IMR-90 (cell line): ENCODE results near the gene CLEC2A. TPM values are rescaled to one million over a fixed set of nuclear protein-coding genes. Genes with fewer than 3 reads are reported as not detected.

Experiments used
- ATAC-seq: fragments of 200-7000 bp; cut with Tn5 transposase; 2 replicates; pipeline ENCODE4 v1.9.1; 2020; ENCODE audit warnings: low read depth, mild to moderate bottlenecking, moderate library complexity
- BruUV-seq: library from RNA; stranded (reverse); fragments of 400-500 nt; replicated peaks from 2 replicates; lab custom pipeline; 2021; lab: Mats Ljungman, UMichigan
- CTCF ChIA-PET: fragments of 300-600 bp; formaldehyde crosslinking; extraction: SDS; loops from one replicate; lab custom pipeline; 2021; ENCODE audit warnings: antibody characterized with exemption; lab: Yijun Ruan, JAX
- POLR2A ChIA-PET: fragments of 300-600 bp; sonication (Branson Sonifier 250); formaldehyde crosslinking; loops from one replicate; lab custom pipeline; 2022; ENCODE audit warnings: antibody characterized with exemption; ENCODE audit not compliant: unreplicated experiment; lab: Charles Lee
- DNase-seq: peaks from one replicate; pipeline ENCODE4 v3.0.0; 2013
- H2AFZ ChIP-seq: replicated peaks from 2 replicates; pipeline ENCODE3; 2013; ENCODE audit warnings: low read length, mild to moderate bottlenecking; ENCODE audit not compliant: poor library complexity
- H2AK5ac ChIP-seq: 2 replicates; pipeline ENCODE4 v1.6.1; 2013; ENCODE audit warnings: low read depth, low read length, inconsistent platforms
- H2AK9ac ChIP-seq: replicated peaks from 2 replicates; pipeline ENCODE3; 2013; ENCODE audit warnings: mild to moderate bottlenecking, low read depth, low read length, moderate library complexity; ENCODE audit not compliant: poor library complexity
- H2BK120ac ChIP-seq: 2 replicates; pipeline ENCODE4 v1.6.1; 2013; ENCODE audit warnings: low read depth, low read length, inconsistent platforms
- H2BK15ac ChIP-seq: 3 replicates; pipeline ENCODE4 v1.6.1; 2013; ENCODE audit warnings: low read depth, low read length, inconsistent platforms
- H2BK20ac ChIP-seq: 2 replicates; pipeline ENCODE4 v1.6.1; 2013; ENCODE audit warnings: low read depth, mild to moderate bottlenecking, inconsistent platforms, low read length, moderate library complexity
- H2BK5ac ChIP-seq: 2 replicates; pipeline ENCODE4 v1.6.1; 2013; ENCODE audit warnings: mild to moderate bottlenecking, low read depth, low read length, inconsistent platforms; ENCODE audit not compliant: poor library complexity, severe bottlenecking
- H3K14ac ChIP-seq: replicated peaks from 2 replicates; pipeline ENCODE4 v1.6.1; 2013; ENCODE audit warnings: low read depth, low read length, inconsistent platforms
- H3K18ac ChIP-seq: 2 replicates; pipeline ENCODE4 v1.6.1; 2013; ENCODE audit warnings: low read depth, low read length, control low read depth
- H3K23ac ChIP-seq: 2 replicates; pipeline ENCODE4 v1.6.1; 2013; ENCODE audit warnings: low read depth, low read length, inconsistent platforms
- H3K27ac ChIP-seq: 2 replicates; pipeline ENCODE4 v1.5.1; 2013; ENCODE audit warnings: mild to moderate bottlenecking, control low read depth, low read length; ENCODE audit not compliant: insufficient read depth
- H3K27me3 ChIP-seq: 2 replicates; pipeline ENCODE4 v1.6.1; 2013; ENCODE audit warnings: low read length; ENCODE audit not compliant: control insufficient read depth, insufficient read depth
- H3K36me3 ChIP-seq: 2 replicates; pipeline ENCODE4 v1.6.1; 2013; ENCODE audit warnings: low read length, mixed read lengths; ENCODE audit not compliant: control insufficient read depth, insufficient read depth
- H3K4ac ChIP-seq: 2 replicates; pipeline ENCODE4 v1.6.1; 2013; ENCODE audit warnings: low read depth, low read length, inconsistent platforms
- H3K4me1 ChIP-seq: 2 replicates; pipeline ENCODE4 v1.6.1; 2013; ENCODE audit warnings: low read length, mixed read lengths; ENCODE audit not compliant: control insufficient read depth, insufficient read depth
- H3K4me2 ChIP-seq: 2 replicates; pipeline ENCODE4 v1.6.1; 2013; ENCODE audit warnings: low read depth, mild to moderate bottlenecking, control low read depth, low read length, moderate library complexity
- H3K4me3 ChIP-seq: 2 replicates; pipeline ENCODE4 v1.5.1; 2013; ENCODE audit warnings: low read depth, mild to moderate bottlenecking, control low read depth, low read length, moderate library complexity; ENCODE audit not compliant: insufficient read depth
- H3K56ac ChIP-seq: 2 replicates; pipeline ENCODE4 v1.6.1; 2013; ENCODE audit warnings: low read length, inconsistent platforms; ENCODE audit not compliant: insufficient read depth; ENCODE audit errors: extremely low read depth
- H3K79me1 ChIP-seq, 2 experiments: 2 replicates each; pipeline ENCODE4 v1.6.1; 2013; ENCODE audit warnings: low read length in 2 of 2, inconsistent platforms in 1 of 2, low read depth in 1 of 2
- H3K9ac ChIP-seq: 2 replicates; pipeline ENCODE4 v1.6.1; 2013; ENCODE audit warnings: low read depth, low read length, control low read depth
- H3K9me1 ChIP-seq: 2 replicates; pipeline ENCODE4 v1.6.1; 2013; ENCODE audit warnings: low read length, inconsistent platforms; ENCODE audit not compliant: insufficient read depth
- H3K9me3 ChIP-seq: 2 replicates; pipeline ENCODE4 v1.6.1; 2013; ENCODE audit warnings: low read length; ENCODE audit not compliant: control insufficient read depth, insufficient read depth
- H4K20me1 ChIP-seq: 2 replicates; pipeline ENCODE4 v1.6.1; 2013; ENCODE audit warnings: low read length, inconsistent platforms; ENCODE audit not compliant: insufficient read depth
- H4K5ac ChIP-seq: 2 replicates; pipeline ENCODE4 v1.6.1; 2013; ENCODE audit warnings: mild to moderate bottlenecking, low read depth, low read length, control low read depth
- H4K8ac ChIP-seq, 2 experiments: 2 replicates each; pipeline ENCODE4 v1.6.1; 2013; ENCODE audit warnings: low read depth in 2 of 2, low read length in 2 of 2, control low read depth in 1 of 2, inconsistent platforms in 1 of 2
- H4K91ac ChIP-seq: 2 replicates; pipeline ENCODE4 v1.6.1; 2013; ENCODE audit warnings: low read depth, low read length, inconsistent platforms; ENCODE audit not compliant: insufficient read depth
- BHLHE40 ChIP-seq: fragments of 150-350 bp; IDR thresholded peaks from 2 replicates; pipeline ENCODE4 v1.6.1; 2016; ENCODE audit warnings: mild to moderate bottlenecking, low read depth, low read length
- CEBPB ChIP-seq: IDR thresholded peaks from 2 replicates; pipeline ENCODE4 v1.6.1; 2012; ENCODE audit warnings: low read depth, low read length, improper control_type of control experiment
- CHD1 ChIP-seq: IDR thresholded peaks from 2 replicates; pipeline ENCODE4 v1.6.1; 2012; ENCODE audit warnings: low read depth, low read length, improper control_type of control experiment
- CTCF ChIP-seq: conservative IDR thresholded peaks from 2 replicates; pipeline ENCODE4 v1.5.1; 2012; ENCODE audit warnings: mild to moderate bottlenecking, low read depth, low read length, improper control_type of control experiment
- ELK1 ChIP-seq: fragments of 150-350 bp; IDR thresholded peaks from 2 replicates; pipeline ENCODE4 v1.6.1; 2016; ENCODE audit warnings: low read depth, mild to moderate bottlenecking, low read length, moderate library complexity, borderline replicate concordance
- FOS ChIP-seq: fragments of 150-350 bp; IDR thresholded peaks from 2 replicates; pipeline ENCODE4 v1.6.1; 2016; ENCODE audit warnings: low read depth, low read length
- MAFK ChIP-seq: IDR thresholded peaks from 2 replicates; pipeline ENCODE4 v1.6.1; 2012; ENCODE audit warnings: low read depth, low read length, improper control_type of control experiment
- MAZ ChIP-seq: IDR thresholded peaks from 2 replicates; pipeline ENCODE4 v1.6.1; 2012; ENCODE audit warnings: low read depth, mild to moderate bottlenecking, low read length, improper control_type of control experiment, moderate library complexity, borderline replicate concordance
- MXI1 ChIP-seq: IDR thresholded peaks from 2 replicates; pipeline ENCODE4 v1.6.1; 2012; ENCODE audit warnings: low read depth, mild to moderate bottlenecking, low read length, moderate library complexity, borderline replicate concordance
- NFE2L2 ChIP-seq: fragments of 150-350 bp; IDR thresholded peaks from 2 replicates; pipeline ENCODE4 v1.6.1; 2016; ENCODE audit warnings: low read depth, mild to moderate bottlenecking, low read length
- POLR2A ChIP-seq: IDR thresholded peaks from 2 replicates; pipeline ENCODE4 v1.6.1; 2012; ENCODE audit warnings: mild to moderate bottlenecking, low read depth, low read length
- RAD21 ChIP-seq: IDR thresholded peaks from 2 replicates; pipeline ENCODE4 v1.6.1; 2012; ENCODE audit warnings: low read length, improper control_type of control experiment
- RCOR1 ChIP-seq: IDR thresholded peaks from 2 replicates; pipeline ENCODE4 v1.6.1; 2012; ENCODE audit warnings: mild to moderate bottlenecking, low read length, improper control_type of control experiment; ENCODE audit not compliant: insufficient replicate concordance
- RFX5 ChIP-seq: IDR thresholded peaks from 2 replicates; pipeline ENCODE4 v1.8.0; 2012; ENCODE audit warnings: low read depth, mild to moderate bottlenecking, low read length, moderate library complexity
- SMC3 ChIP-seq: fragments of 150-350 bp; IDR thresholded peaks from 2 replicates; pipeline ENCODE4 v1.6.1; 2016; ENCODE audit warnings: low read depth, mild to moderate bottlenecking, antibody characterized with exemption, low read length, moderate library complexity
- WGBS, 2 experiments: methylation state at CpG; one replicate each; pipeline versions ENCODE4 v1.1.5 to v1.1.7; 2013; ENCODE audit warnings: missing lambda C conversion rate in 2 of 2; ENCODE audit not compliant: insufficient read length in 1 of 2; ENCODE audit errors: extremely low coverage in 2 of 2; 5-methylcytosine and 5-hydroxymethylcytosine counted together
- dilution Hi-C: fragments of 300-500 bp; cut with HindIII; formaldehyde crosslinking; loops from one replicate; pipeline ENCODE4 v1.14.3; 2018; ENCODE audit warnings: low sequenced_read_pairs; ENCODE audit not compliant: unreplicated experiment
- in situ Hi-C: fragments of 300-500 bp; cut with MboI; formaldehyde crosslinking; loops from 3 replicates; pipeline ENCODE4 v1.14.3; 2019; ENCODE audit warnings: low sequenced_read_pairs, inconsistent platforms, mixed read lengths
- intact Hi-C: fragments of 100-400 bp; cut with micrococcal nuclease; formaldehyde crosslinking; loops from 2 replicates; pipeline ENCODE4 v1.10.0; 2022
- polyA plus RNA-seq, 3 experiments: library from polyadenylated mRNA; depleted of rRNA; stranded (reverse); fragments of >200 nt; gene quantifications; 2 replicates each; pipeline ENCODE4 v1.2.3, GENCODE V29; 2012; ENCODE audit warnings: low replicate concordance in 1 of 3
- total RNA-seq: library from RNA; depleted of rRNA; stranded (reverse); fragments of >200 nt; gene quantifications from 2 replicates; pipeline ENCODE4 v1.2.3, GENCODE V29; 2012
- TF ChIP-seq, protein P1 (sequence below): fragments of 150-350 bp; IDR thresholded peaks from 2 replicates; pipeline ENCODE4 v1.6.1; 2017; ENCODE audit warnings: mild to moderate bottlenecking, antibody characterized with exemption, low read length, low read depth

CLEC2A gene
- total and polyA plus RNA-seq, 2 of the 4 experiments (the other 2 are of a cell fraction) = not detected

GRCh38 chr12:9975614-9976013 is 43.4 kb upstream of the CLEC2A start:
- Histone ChIP-seq H2BK15ac (no peak overlapping the region), H3K9me3 (no peaks in the 10 kb centered on the region; the same call in 1 of the 2 replicates), H2BK120ac (no peak overlapping the region), H3K18ac (no peak overlapping the region), H3K79me1 (no peaks in the 10 kb centered on the region), H4K8ac (no peak overlapping the region), H3K9ac (no peak overlapping the region), H4K5ac (no peak overlapping the region), H4K91ac (no peak overlapping the region), H2BK20ac (no peak overlapping the region), H2AK5ac (no peak overlapping the region), H3K27ac (no peak overlapping the region), H2AK9ac (no peak overlapping the region), H3K4me2 (no peak overlapping the region), H3K4me3 (no peak overlapping the region), H3K27me3 (peaks cover 3% of the 10 kb centered on the region; the same call in 1 of the 2 replicates), H3K56ac (no peak overlapping the region), H3K23ac (no peak overlapping the region), H4K20me1 (no peaks in the 10 kb centered on the region), H2BK5ac (no peak overlapping the region), H3K36me3 (no peaks in the 10 kb centered on the region), H2AFZ (no peak overlapping the region), H3K4ac (no peak overlapping the region), H3K9me1 (no peaks in the 10 kb centered on the region), H3K14ac (no peak overlapping the region), H3K4me1 (no peaks in the 10 kb centered on the region)
- in situ Hi-C loops (no loop called here), dilution Hi-C loops (no loop called here), intact Hi-C loops (no loop called here)
- no peak for TF ChIP-seq SMC3
- no peak for TF ChIP-seq BHLHE40
- no peak for TF ChIP-seq CEBPB
- no peak for TF ChIP-seq NFE2L2
- TF ChIP-seq CHD1 = no peak
- no peak for TF ChIP-seq RCOR1
- TF ChIP-seq POLR2A = no peak
- TF ChIP-seq, protein P1, sequence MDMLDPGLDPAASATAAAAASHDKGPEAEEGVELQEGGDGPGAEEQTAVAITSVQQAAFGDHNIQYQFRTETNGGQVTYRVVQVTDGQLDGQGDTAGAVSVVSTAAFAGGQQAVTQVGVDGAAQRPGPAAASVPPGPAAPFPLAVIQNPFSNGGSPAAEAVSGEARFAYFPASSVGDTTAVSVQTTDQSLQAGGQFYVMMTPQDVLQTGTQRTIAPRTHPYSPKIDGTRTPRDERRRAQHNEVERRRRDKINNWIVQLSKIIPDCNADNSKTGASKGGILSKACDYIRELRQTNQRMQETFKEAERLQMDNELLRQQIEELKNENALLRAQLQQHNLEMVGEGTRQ = no peak
- no peak for TF ChIP-seq CTCF
- TF ChIP-seq RAD21 = no peak
- no peak for TF ChIP-seq MAFK
- TF ChIP-seq MAZ = no peak
- TF ChIP-seq MXI1 = no peak
- TF ChIP-seq FOS = no peak
- TF ChIP-seq RFX5 = no peak
- TF ChIP-seq ELK1 = no peak
- 33% methylated on average over 1 of the region's 2 CpGs; no CpG with 5 or more reads in 1 of the 2 experiments for WGBS, 2 experiments
- POLR2A ChIA-PET = no interaction called here
- BruUV-seq = no TSS peak
- DNase-seq = no peak
- CTCF ChIA-PET = no interaction called here
- no peak for ATAC-seq
